ENCODE data around the gene XPNPEP2.

The XPNPEP2 gene

DNA sequence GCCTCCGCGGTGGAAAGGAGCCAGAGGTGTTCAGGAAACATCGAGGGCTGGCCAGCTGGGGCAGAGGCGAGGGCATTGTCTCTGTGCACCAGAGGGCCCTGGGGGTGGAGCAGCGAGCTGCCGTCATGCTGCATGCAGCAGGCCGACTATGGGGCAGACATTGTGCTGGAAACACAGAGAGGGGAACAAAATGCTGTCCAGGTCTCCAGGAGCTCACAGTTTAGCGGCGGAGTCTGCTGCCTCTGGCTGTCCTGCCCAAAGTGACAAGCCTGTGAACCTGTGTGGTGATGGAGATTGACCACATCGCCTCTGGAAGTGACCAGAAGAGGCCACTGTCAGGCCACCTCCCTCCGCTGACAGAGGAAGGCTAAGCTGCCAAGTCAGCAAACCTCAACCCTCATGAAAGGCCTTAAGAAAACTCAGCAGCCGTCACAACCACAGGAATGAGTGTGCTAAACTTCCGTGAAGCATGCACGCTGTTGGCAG, 20.8 kb downstream of the XPNPEP2 start:
- peak in 1 of 2 donors; percentile 39 for DNase-seq
- H3K4me1 ChIP-seq: no peaks in the 10 kb centered on the region
- no peak overlapping the region for H3K4me3 ChIP-seq
- no peaks in the 10 kb centered on the region for H3K27me3 ChIP-seq
- no peaks in the 10 kb centered on the region for H3K36me3 ChIP-seq
- no peaks in the 10 kb centered on the region for H3K9me3 ChIP-seq
- H3K27ac ChIP-seq: no peak overlapping the region
- intact Hi-C loops (cut with DNase I; ENCODE audit: low total_unique reads): no loop called here
- TF ChIP-seq, protein P1, sequence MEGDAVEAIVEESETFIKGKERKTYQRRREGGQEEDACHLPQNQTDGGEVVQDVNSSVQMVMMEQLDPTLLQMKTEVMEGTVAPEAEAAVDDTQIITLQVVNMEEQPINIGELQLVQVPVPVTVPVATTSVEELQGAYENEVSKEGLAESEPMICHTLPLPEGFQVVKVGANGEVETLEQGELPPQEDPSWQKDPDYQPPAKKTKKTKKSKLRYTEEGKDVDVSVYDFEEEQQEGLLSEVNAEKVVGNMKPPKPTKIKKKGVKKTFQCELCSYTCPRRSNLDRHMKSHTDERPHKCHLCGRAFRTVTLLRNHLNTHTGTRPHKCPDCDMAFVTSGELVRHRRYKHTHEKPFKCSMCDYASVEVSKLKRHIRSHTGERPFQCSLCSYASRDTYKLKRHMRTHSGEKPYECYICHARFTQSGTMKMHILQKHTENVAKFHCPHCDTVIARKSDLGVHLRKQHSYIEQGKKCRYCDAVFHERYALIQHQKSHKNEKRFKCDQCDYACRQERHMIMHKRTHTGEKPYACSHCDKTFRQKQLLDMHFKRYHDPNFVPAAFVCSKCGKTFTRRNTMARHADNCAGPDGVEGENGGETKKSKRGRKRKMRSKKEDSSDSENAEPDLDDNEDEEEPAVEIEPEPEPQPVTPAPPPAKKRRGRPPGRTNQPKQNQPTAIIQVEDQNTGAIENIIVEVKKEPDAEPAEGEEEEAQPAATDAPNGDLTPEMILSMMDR (IDR thresholded peaks at IDR 0.05): no peak

DNA sequence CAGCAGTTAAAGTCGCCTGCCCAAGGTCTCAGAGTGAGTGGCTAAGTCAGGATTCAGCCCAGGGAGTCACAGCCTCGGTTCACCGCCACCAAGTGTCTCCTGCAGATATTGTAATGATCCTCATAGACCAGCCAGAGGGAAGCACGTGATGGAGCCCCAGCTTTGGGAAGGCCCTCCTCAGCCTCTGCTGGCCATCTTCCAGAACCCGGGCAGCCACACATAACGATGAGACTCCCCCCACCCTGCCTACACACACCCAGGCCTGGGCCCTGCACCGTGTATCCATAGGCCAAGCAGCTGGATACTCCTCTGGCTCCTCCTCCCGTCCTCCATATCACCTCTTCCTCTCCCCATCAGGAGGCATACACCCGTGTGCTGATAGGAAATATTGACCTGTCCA, 21.4 kb downstream of the XPNPEP2 start:
- Histone ChIP-seq H3K36me3 (no peaks in the 10 kb centered on the region), H3K4me1 (no peaks in the 10 kb centered on the region), H3K4me3 (no peak overlapping the region), H3K27ac (no peak overlapping the region), H3K27me3 (no peaks in the 10 kb centered on the region), H3K9me3 (no peaks in the 10 kb centered on the region)
- intact Hi-C loops (cut with DNase I; ENCODE audit: low total_unique reads): no loop called here
- TF ChIP-seq, protein P1 (IDR thresholded peaks at IDR 0.05): no peak
- no peak for DNase-seq

DNA sequence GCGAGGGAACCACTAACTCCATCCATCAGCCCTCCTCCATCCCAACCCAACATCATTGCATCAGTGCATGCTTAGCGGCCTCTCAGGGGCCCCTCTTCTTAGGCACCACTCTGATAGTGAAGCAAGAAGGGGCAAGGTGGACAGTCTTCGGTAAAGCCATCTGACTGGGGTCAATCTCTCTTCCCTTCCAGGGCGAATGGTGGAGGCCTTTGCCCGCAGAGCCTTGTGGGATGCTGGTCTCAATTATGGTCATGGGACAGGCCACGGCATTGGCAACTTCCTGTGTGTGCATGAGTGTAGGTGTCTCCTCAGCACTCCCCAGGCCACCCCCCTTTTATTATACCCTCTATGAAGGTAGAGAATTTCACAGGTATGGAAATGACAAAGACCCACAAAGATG, 22.2 kb downstream of the XPNPEP2 start:
- H3K27ac ChIP-seq: no peak overlapping the region
- intact Hi-C loops (cut with DNase I; ENCODE audit: low total_unique reads): no loop called here
- no peaks in the 10 kb centered on the region for H3K27me3 ChIP-seq
- TF ChIP-seq, protein P1 (IDR thresholded peaks at IDR 0.05): no peak
- H3K4me3 ChIP-seq: no peak overlapping the region
- no peaks in the 10 kb centered on the region for H3K36me3 ChIP-seq
- H3K9me3 ChIP-seq: no peaks in the 10 kb centered on the region
- DNase-seq: no peak
- no peaks in the 10 kb centered on the region for H3K4me1 ChIP-seq

DNA sequence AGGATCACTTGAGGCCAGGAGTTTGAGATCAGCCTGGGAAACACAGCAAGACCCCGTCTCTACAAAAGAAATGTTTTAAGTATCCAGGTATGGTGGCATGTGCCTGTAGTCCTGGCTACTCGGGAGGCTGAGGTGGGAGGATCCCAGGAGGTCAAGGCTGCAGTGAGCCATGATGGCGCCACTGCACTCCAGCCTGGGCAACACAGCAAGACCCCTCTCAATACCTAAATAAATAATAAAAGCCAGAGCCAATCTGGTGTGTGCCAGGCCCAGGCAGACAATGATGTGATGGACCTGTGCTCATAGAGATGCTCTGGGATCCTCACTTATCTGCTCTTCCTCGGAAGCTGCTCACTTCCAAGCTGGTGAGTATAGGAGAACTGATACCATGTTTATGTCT, 22.8 kb downstream of the XPNPEP2 start:
- H3K27me3 ChIP-seq: no peaks in the 10 kb centered on the region

DNA sequence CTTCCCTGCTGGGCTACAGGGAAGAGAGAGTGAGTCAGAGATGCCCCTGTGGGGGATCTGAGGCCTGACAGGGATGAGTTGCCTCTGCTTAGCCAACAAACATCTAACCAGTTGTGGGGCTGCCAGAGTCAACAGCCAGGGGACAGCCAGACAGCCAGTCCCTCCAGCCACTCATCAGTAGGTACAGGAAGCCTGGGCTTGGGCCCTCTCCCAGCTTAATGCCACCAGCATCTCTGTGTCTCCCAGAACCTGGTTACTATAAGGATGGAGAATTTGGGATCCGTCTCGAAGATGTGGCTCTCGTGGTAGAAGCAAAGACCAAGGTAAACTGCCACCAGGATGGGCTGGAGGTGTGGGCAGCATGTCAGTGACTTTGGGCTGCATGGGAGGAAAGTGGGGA, 23.7 kb downstream of the XPNPEP2 start:
- TF ChIP-seq, protein P1 (IDR thresholded peaks at IDR 0.05): no peak
- no peak for DNase-seq

More for the DNA sequence above, 22.8 kb downstream of the XPNPEP2 start:
- intact Hi-C loops (cut with DNase I; ENCODE audit: low total_unique reads): no loop called here
- no peaks in the 10 kb centered on the region for H3K36me3 ChIP-seq
- H3K27ac ChIP-seq: no peak overlapping the region
- H3K4me3 ChIP-seq: no peak overlapping the region
- DNase-seq: no peak
- TF ChIP-seq, protein P1 (IDR thresholded peaks at IDR 0.05): no peak
- no peaks in the 10 kb centered on the region for H3K4me1 ChIP-seq
- no peaks in the 10 kb centered on the region for H3K9me3 ChIP-seq

DNA sequence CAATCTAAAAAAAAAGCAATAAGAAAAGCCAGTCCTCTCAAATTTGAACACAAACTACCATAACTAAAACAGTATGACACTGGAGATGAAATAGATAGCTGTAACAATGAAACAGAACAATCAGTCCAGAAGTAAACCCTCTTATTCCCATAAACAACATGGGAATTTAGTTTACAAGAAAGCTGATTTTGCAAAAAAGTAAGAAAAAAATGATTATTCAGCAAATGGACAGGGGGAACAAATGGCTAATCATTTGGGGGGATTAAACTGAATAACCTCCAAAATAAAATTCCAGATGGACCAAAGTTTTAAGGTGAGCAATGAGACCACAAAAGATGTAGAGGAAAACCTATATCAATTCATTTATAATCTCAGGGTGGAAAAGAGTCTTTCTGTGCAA, 24.9 kb downstream of the XPNPEP2 start:
- no peak for DNase-seq
- TF ChIP-seq, protein P1 (IDR thresholded peaks at IDR 0.05): no peak
- H3K36me3 ChIP-seq: no peaks in the 10 kb centered on the region
- H3K27me3 ChIP-seq: no peaks in the 10 kb centered on the region
- H3K27ac ChIP-seq: no peak overlapping the region
- H3K4me1 ChIP-seq: no peaks in the 10 kb centered on the region
- H3K4me3 ChIP-seq: no peak overlapping the region
- intact Hi-C loops (cut with DNase I; ENCODE audit: low total_unique reads): no loop called here
- H3K9me3 ChIP-seq: no peaks in the 10 kb centered on the region

More for the DNA sequence above, 23.7 kb downstream of the XPNPEP2 start:
- H3K27ac ChIP-seq: no peak overlapping the region
- no peaks in the 10 kb centered on the region for H3K27me3 ChIP-seq
- H3K36me3 ChIP-seq: no peaks in the 10 kb centered on the region
- no peaks in the 10 kb centered on the region for H3K4me1 ChIP-seq
- intact Hi-C loops (cut with DNase I; ENCODE audit: low total_unique reads): no loop called here
- no peaks in the 10 kb centered on the region for H3K9me3 ChIP-seq
- no peak overlapping the region for H3K4me3 ChIP-seq

Measured in tibial artery (tissue), 4 donors.